ENCODE data around the gene SAMD4A.

The SAMD4A gene

GRCh38 chr14:54564868-54565784, 1.8 kb upstream of the SAMD4A start:
- no peak for DNase-seq (ENCODE audit: low read depth, low spot score)

GRCh38 chr14:54565785-54566409, 1.0 kb upstream of the SAMD4A start:
- DNase-seq (ENCODE audit: low read depth, low spot score) = no peak

- DNase-seq (ENCODE audit: low read depth, low spot score) = no peak
These were observed 303 bp downstream of the SAMD4A start for GRCh38 chr14:54567224-54567638.

- no peak for DNase-seq (ENCODE audit: low read depth, low spot score)
These were observed 972 bp downstream of the SAMD4A start for GRCh38 chr14:54567639-54568561.

DNA sequence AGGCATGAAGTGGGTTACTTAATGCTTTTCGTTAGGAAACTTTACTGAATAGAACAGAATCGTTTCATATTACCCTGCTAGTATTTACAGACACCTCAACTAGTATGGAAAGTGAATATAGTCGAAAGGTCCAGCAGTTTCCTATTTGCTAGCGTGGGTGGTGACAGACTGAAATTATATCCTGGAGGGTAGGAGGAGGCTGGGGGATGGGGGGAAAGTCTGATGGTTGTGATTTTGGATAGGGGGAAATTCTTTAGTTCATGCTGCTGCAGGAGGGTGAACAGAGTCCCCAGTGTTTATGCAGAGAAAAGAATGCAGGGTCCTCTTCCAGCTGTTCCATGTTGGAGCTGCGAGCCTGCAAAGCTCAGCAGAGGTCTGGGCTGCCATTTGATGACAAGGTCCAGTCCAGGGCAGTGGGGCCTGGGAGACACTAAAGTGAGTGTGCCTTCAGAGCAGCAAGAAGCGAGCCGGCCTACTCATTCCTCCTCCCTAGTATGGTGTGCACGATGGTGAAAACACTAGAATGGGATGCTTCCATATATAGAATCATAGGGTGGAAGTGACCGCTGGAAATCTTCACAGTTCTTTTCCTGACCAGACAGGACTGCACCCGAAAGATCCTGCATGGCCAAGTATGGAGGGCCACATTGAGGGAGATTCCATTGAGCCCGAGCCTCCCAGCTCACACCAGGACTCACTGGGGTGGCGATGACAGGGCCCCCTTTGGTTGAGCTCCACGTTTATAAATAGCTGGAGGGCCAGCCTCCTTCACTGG, 2.1 kb downstream of the SAMD4A start:
- DNase-seq (ENCODE audit: low read depth, low spot score) = no peak

- no peak for DNase-seq (ENCODE audit: low read depth, low spot score)
These were observed 3.1 kb downstream of the SAMD4A start for GRCh38 chr14:54570047-54570446.

- no peak for DNase-seq (ENCODE audit: low read depth, low spot score)
These were observed 3.9 kb downstream of the SAMD4A start for GRCh38 chr14:54570631-54571415.

DNA sequence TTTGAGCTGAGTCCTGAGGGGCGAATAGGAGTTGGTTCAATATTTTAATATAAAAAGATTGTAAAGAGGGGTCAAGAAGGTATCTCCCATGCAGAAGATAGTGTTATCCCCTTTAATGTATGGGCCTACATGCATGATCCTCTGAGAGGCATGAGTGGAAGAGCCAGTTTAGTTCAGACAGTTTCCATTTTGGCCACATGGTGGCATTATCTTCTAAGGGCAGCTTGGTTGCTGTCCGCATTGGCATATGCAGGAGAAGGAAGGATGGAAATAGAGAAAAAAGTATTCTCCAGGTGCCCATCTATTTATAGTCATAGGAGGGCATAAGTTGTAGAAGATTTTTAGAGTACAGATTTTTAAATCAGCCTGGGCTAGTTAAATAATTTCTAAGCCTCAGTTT, 5.4 kb downstream of the SAMD4A start:
- DNase-seq (ENCODE audit: low read depth, low spot score) = no peak

GRCh38 chr14:54574528-54574927, 7.6 kb downstream of the SAMD4A start:
- no peak for DNase-seq (ENCODE audit: low read depth, low spot score)

- DNase-seq (ENCODE audit: low read depth, low spot score) = no peak
These were observed 10.6 kb downstream of the SAMD4A start for GRCh38 chr14:54577494-54577893.

DNA sequence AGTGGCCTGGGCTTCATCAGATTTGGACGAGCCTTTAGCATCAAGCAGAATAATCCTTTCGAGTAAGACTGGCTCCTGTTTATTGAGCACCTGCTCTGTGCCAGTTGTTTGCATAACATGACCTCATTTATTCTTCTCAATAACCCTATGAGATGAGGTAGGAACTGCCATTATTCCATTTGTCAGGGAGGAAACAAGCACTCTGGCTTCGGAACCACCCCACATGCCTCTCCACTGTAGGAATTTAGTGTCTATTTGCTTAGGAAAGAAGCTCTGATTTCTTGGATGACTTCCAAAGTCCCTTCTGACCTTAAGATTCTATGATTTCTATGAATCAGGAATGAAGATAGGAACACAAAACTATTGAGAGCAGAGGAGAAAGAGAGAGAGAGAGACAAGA, 11.0 kb downstream of the SAMD4A start:
- DNase-seq (ENCODE audit: low read depth, low spot score) = no peak

DNA sequence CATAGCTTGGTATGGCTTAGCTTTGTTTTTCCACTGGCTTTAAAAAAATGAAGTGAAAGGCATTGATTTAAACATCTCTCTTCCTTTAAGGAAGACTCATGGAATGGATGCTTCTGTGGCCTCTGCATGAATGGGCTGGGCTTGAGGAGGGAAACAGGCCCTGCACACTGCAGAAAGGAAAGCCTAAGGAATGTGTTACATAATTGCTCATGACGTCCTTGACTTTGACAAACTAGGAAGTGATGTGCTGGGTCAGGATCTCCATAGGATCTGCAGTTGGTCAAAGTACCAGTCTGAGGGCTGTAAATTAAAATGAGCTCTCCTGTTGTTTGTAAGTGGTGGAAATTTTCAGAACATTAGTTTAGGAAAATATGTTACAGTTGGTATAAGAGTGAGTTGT, 12.7 kb downstream of the SAMD4A start:
- no peak for DNase-seq (ENCODE audit: low read depth, low spot score)

- no peak for DNase-seq (ENCODE audit: low read depth, low spot score)
These were observed 14.0 kb downstream of the SAMD4A start for GRCh38 chr14:54580933-54581332.

- DNase-seq (ENCODE audit: low read depth, low spot score) = no peak
These were observed 15.4 kb downstream of the SAMD4A start for GRCh38 chr14:54582334-54582733.

- no peak for DNase-seq (ENCODE audit: low read depth, low spot score)
These were observed 17.2 kb downstream of the SAMD4A start for GRCh38 chr14:54584097-54584496.

- no peak for DNase-seq (ENCODE audit: low read depth, low spot score)
These were observed 18.3 kb downstream of the SAMD4A start for GRCh38 chr14:54585214-54585613.

DNA sequence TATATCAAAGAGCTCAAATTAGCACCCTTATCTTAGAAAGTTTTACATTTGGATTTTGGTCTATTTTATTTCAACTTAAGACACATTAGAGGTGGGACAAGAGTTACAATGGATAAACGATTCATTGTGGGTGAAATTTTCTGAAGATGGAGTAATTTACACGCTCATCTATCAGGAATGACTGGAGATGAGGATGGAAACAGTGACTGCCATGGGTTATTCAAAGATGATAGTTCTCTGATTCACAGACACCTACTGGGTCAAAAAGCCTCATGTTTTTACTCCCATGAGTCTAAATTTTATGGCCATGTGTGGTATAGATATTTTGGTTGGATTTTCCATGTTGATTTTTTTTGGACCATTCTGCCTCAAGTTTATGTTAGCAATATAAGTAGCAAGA, 22.1 kb downstream of the SAMD4A start:
- DNase-seq (ENCODE audit: low read depth, low spot score) = no peak

- DNase-seq (ENCODE audit: low read depth, low spot score) = no peak
These were observed 22.9 kb downstream of the SAMD4A start for GRCh38 chr14:54589843-54590242.

DNA sequence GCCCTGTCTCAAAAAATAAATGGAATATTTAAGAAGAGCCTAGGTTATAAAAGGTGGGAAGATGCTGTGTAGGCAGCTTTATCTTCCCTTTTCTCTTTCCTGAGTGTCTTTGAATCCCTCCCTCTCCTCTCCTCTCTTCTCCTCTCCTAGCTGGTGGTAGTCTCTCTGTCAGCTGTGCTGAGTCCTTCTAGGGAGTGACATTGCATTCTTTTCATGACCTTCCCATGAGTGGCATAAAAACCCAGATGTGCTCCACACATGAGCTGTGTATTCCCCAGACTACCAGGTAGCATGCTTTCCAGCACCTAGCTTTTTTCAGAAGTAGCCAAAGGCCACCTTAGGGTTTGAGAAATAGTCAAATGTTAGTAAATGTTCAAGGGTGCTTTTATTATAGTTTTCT, 23.6 kb downstream of the SAMD4A start:
- DNase-seq (ENCODE audit: low read depth, low spot score) = no peak

GRCh38 chr14:54591461-54591860, 24.5 kb downstream of the SAMD4A start:
- DNase-seq (ENCODE audit: low read depth, low spot score) = no peak

Measured in smooth muscle cell of the brain vasculature (primary cell).